Sigmoid colon (tissue), 4 donors: ENCODE measurements around the gene MUC5B.

Experiments used
- POLR2A ChIP-seq, 2 donors: fragments of 450-650 bp; IDR thresholded peaks; one replicate each; pipeline ENCODE4 v1.6.1; 2016; ENCODE audit warnings: antibody characterized with exemption in 2 of 2, mild to moderate bottlenecking in 2 of 2, moderate library complexity in 2 of 2
- POLR2AphosphoS5 ChIP-seq, 4 donors: sonication (generic); formaldehyde crosslinking; IDR thresholded peaks; one replicate each; pipeline ENCODE4 v1.6.1; 2017; ENCODE audit warnings: antibody characterized with exemption in 4 of 4
- TF ChIP-seq, protein P1 (sequence below), 4 experiments: fragments of 450-650 bp in 3 of 4; fragments of 200-600 bp in 1 of 4; IDR thresholded peaks; one replicate each; pipeline ENCODE4 v1.5.1; 2016 to 2019; ENCODE audit warnings: antibody characterized with exemption in 4 of 4, mild to moderate bottlenecking in 3 of 4, moderate library complexity in 2 of 4

DNA sequence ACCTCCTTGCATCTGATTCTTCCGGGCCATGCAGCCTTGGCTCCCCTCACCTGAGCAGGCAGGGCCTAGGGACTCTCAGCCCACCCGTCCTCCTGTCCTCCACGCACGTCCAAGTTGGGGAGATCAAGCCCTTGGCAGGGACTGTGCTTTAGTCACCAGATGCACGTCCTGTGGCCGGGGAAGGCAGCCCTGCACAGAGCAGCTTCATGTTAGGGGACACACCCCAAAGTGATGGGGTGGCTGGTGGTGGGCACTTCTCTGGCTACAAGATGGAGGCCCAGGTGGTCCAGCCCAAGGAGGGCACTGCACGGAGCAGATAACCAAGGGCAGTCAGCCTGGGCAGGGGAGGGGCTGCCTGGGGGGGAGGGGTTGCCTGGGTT is 1.2 kb downstream of the MUC5B start:
- TF ChIP-seq POLR2A (IDR thresholded peaks at IDR 0.05): no peak
- TF ChIP-seq, protein P1, sequence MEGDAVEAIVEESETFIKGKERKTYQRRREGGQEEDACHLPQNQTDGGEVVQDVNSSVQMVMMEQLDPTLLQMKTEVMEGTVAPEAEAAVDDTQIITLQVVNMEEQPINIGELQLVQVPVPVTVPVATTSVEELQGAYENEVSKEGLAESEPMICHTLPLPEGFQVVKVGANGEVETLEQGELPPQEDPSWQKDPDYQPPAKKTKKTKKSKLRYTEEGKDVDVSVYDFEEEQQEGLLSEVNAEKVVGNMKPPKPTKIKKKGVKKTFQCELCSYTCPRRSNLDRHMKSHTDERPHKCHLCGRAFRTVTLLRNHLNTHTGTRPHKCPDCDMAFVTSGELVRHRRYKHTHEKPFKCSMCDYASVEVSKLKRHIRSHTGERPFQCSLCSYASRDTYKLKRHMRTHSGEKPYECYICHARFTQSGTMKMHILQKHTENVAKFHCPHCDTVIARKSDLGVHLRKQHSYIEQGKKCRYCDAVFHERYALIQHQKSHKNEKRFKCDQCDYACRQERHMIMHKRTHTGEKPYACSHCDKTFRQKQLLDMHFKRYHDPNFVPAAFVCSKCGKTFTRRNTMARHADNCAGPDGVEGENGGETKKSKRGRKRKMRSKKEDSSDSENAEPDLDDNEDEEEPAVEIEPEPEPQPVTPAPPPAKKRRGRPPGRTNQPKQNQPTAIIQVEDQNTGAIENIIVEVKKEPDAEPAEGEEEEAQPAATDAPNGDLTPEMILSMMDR (IDR thresholded peaks at IDR 0.05): no peak
- no peak for TF ChIP-seq POLR2AphosphoS5 (IDR thresholded peaks at IDR 0.05)
